ENCODE measurements around the gene AFF1.
"Not testable (repeated sequence)": the region's sequence is repeated elsewhere in the genome, so short reads cannot be mapped to it uniquely, and the experiment has no call there.

The AFF1 gene

DNA sequence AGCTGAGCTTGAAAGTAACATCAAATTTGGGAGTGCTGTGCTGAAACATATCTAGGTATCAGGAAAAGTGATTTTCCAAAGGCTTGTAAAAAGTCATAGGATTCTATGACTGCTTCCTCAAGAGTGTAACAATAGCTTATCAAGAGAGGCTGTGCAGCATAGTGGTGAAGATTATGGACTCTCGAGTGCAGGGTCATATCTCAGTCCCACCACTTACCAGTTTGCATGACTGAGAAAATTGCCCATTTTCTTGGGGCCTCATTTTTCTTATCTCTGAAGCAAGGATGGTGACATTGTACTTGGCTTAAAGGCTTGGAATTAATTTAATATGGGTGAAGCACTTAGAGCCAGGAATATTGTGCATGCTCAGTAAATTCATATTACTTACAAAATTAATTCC, 57.2 kb downstream of the AFF1 start:
- DNase-seq (ENCODE audit: low spot score): no peak
- in situ Hi-C loops (cut with MboI; ENCODE audit: low sequenced_read_pairs, unreplicated experiment): no loop called here
- no peak for TF ChIP-seq CTCF (IDR thresholded peaks at IDR 0.05; ENCODE audit: borderline replicate concordance, control extremely low read depth, extremely low read depth, insufficient read depth, missing control alignments)

- no peak for DNase-seq (ENCODE audit: low spot score)
- TF ChIP-seq CTCF (IDR thresholded peaks at IDR 0.05; ENCODE audit: borderline replicate concordance, control extremely low read depth, extremely low read depth, insufficient read depth, missing control alignments): no peak
- in situ Hi-C loops (cut with MboI; ENCODE audit: low sequenced_read_pairs, unreplicated experiment): no loop called here
These were observed 59.3 kb downstream of the AFF1 start for GRCh38 chr4:86993909-86994681.

GRCh38 chr4:86994686-86995085, 59.9 kb downstream of the AFF1 start:
- no peak for DNase-seq (ENCODE audit: low spot score)
- in situ Hi-C loops (cut with MboI; ENCODE audit: low sequenced_read_pairs, unreplicated experiment): no loop called here
- no peak for TF ChIP-seq CTCF (IDR thresholded peaks at IDR 0.05; ENCODE audit: borderline replicate concordance, control extremely low read depth, extremely low read depth, insufficient read depth, missing control alignments)

DNA sequence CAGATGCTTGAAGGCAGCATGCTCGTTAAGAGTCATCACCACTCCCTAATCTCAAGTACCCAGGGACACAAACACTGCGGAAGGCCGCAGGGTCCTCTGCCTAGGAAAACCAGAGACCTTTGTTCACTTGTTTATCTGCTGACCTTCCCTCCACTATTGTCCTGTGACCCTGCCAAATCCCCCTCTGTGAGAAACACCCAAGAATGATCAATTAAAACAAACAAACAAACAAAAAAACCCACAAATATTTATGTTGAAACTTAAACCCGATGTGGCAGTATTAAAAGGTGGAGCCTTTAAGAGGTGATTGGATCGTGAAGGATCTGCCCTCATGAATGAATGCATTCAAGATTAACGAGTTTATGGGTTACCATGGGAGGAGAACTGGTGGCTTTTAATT, 61.7 kb downstream of the AFF1 start:
- DNase-seq (ENCODE audit: low spot score); in situ Hi-C loops (cut with MboI; ENCODE audit: low sequenced_read_pairs, unreplicated experiment): not testable (repeated sequence)

DNA sequence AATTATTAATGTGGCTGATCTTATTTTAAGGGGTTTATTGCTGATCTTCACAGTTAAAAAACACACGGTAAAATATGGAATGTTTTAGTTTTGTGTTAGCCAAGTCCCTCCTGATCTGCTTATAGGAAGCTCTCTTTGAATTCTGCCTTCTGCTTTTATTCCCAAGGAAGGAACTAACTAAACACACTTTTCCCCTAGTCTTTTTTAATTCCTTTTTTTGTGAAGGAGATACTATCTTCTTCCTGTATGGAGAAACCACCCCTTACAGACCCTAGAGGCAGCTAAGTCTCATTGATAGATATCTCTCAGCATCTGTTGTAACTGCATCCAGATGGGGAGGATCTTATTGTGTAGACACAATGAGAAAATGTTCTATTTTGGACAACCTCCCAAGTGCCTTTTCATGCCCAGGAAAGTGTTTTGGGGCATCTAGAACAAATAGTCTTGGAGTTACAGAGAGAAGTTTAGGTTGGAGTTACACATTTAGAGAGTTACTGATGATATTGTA, 64.4 kb downstream of the AFF1 start:
- no peak for TF ChIP-seq CTCF (IDR thresholded peaks at IDR 0.05; ENCODE audit: borderline replicate concordance, control extremely low read depth, extremely low read depth, insufficient read depth, missing control alignments)
- in situ Hi-C loops (cut with MboI; ENCODE audit: low sequenced_read_pairs, unreplicated experiment): no loop called here
- no peak for DNase-seq (ENCODE audit: low spot score)

- no peak for DNase-seq (ENCODE audit: low spot score)
- no peak for TF ChIP-seq CTCF (IDR thresholded peaks at IDR 0.05; ENCODE audit: borderline replicate concordance, control extremely low read depth, extremely low read depth, insufficient read depth, missing control alignments)
- in situ Hi-C loops (cut with MboI; ENCODE audit: low sequenced_read_pairs, unreplicated experiment): no loop called here
These were observed 67.9 kb downstream of the AFF1 start for GRCh38 chr4:87002682-87003043.

DNA sequence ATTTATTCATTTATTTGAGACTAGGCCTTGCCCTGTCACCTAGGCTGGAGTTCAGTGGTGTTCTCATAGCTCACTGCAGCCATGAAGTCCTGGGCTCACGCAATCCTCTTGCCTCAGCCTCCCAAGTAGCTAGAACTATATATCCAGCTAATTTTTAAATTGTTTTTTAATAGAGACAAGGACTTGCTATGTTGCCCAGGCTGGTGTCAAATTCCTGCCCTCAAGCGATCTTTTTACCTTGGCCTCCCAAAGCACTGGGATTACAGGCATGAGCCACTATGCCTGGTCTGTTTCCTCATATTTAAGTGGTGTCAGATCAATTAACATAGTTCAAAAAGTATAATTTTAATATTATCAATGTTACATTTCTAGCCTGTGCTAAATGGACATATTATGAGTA, 68.5 kb downstream of the AFF1 start:
- in situ Hi-C loops (cut with MboI; ENCODE audit: low sequenced_read_pairs, unreplicated experiment): no loop called here
- no peak for TF ChIP-seq CTCF (IDR thresholded peaks at IDR 0.05; ENCODE audit: borderline replicate concordance, control extremely low read depth, extremely low read depth, insufficient read depth, missing control alignments)
- no peak for DNase-seq (ENCODE audit: low spot score)
